Right atrium auricular region (tissue), 2 donors: ENCODE data around the gene ALDH3A1. TPM values are rescaled to one million over a fixed set of nuclear protein-coding genes. Genes with fewer than 3 reads are reported as not detected.

Source experiments
- DNase-seq: peaks from one replicate; pipeline ENCODE4 v3.0.0-alpha.2; 2019; ENCODE audit warnings: low spot score
- H3K27ac ChIP-seq, 2 donors: fragments of 200-600 bp; sonication (generic); 1 replicate in 1 of 2; 2 replicates in 1 of 2; pipeline ENCODE4 v1.5.1; 2016 to 2019
- H3K27me3 ChIP-seq, 2 donors: fragments of 200-600 bp; sonication (generic); one replicate each; pipeline versions ENCODE4 v1.5.1 to v1.6.0; 2017 to 2019
- H3K36me3 ChIP-seq: fragments of 200-600 bp; sonication (generic); one replicate; pipeline ENCODE4 v1.5.1; 2016
- H3K4me1 ChIP-seq, 2 donors: fragments of 200-600 bp; sonication (generic); one replicate each; pipeline versions ENCODE4 v1.5.1 to v1.6.0; 2017 to 2019
- H3K4me3 ChIP-seq, 2 donors: fragments of 200-600 bp; sonication (generic); 1 replicate in 1 of 2; 2 replicates in 1 of 2; pipeline ENCODE4 v1.5.1; 2017 to 2019; ENCODE audit warnings: mild to moderate bottlenecking in 1 of 2, moderate library complexity in 1 of 2
- H3K9me3 ChIP-seq, 2 donors: fragments of 200-600 bp; sonication (generic); one replicate each; pipeline ENCODE4 v1.5.1; 2019
- total RNA-seq, 2 donors: library from RNA; depleted of rRNA; stranded (reverse); fragments of >200 nt; gene quantifications; one replicate each; pipeline ENCODE4 v1.1.0, GENCODE V29; 2016
- TF ChIP-seq, protein P1 (sequence below), 2 donors: fragments of 200-600 bp; sonication (generic); IDR thresholded peaks; one replicate each; pipeline ENCODE4 v1.5.1; 2019; ENCODE audit warnings: antibody characterized with exemption in 2 of 2

The ALDH3A1 gene
- total RNA-seq, 2 donors from 2014 or later: 0.22 to 1.8 TPM

DNA sequence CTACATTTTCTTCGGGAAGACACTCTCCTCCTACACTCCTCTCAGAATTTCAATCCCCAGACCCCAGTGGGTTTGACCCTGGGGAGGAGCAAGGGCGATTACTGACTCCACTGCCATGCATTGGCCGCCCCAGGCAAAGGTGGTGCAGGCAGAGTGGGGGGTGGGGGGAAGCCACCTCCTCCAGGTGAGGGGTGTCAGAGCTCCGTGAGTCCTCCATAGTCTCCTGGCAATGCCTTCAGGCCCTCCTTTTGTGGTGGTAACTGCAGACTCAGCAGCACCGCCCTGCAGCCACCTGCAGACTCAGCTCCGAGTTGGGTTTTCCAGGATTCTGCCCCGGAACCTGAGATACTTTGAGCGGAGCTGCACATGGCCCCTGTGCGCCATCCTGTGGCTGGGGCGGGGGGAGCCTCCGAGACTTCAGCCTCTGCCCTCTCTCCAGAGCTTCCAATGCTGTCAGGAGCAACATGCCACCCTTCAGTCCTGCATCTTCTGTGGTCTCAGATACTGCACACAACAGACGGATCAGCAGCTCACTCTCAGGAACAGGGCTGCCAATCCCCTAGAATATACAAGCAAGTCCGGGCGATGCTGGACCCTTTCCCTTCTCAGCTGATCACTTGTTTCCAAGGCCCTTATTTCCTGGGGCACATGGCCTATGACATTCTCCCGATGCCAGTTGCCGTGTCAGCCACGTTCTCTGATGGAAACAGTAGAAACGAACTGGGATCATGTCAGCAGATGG, 29.3 kb downstream of the ALDH3A1 start:
- H3K36me3 ChIP-seq: no peaks in the 10 kb centered on the region
- TF ChIP-seq, protein P1, sequence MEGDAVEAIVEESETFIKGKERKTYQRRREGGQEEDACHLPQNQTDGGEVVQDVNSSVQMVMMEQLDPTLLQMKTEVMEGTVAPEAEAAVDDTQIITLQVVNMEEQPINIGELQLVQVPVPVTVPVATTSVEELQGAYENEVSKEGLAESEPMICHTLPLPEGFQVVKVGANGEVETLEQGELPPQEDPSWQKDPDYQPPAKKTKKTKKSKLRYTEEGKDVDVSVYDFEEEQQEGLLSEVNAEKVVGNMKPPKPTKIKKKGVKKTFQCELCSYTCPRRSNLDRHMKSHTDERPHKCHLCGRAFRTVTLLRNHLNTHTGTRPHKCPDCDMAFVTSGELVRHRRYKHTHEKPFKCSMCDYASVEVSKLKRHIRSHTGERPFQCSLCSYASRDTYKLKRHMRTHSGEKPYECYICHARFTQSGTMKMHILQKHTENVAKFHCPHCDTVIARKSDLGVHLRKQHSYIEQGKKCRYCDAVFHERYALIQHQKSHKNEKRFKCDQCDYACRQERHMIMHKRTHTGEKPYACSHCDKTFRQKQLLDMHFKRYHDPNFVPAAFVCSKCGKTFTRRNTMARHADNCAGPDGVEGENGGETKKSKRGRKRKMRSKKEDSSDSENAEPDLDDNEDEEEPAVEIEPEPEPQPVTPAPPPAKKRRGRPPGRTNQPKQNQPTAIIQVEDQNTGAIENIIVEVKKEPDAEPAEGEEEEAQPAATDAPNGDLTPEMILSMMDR (IDR thresholded peaks at IDR 0.05): no peak
- DNase-seq: no peak
- no peak overlapping the region for H3K4me3 ChIP-seq
- H3K9me3 ChIP-seq: no peaks in the 10 kb centered on the region
- peaks cover 0 to 10% of the 10 kb centered on the region in 2 donors for H3K4me1 ChIP-seq
- no peaks in the 10 kb centered on the region for H3K27me3 ChIP-seq
- no peak overlapping the region for H3K27ac ChIP-seq

DNA sequence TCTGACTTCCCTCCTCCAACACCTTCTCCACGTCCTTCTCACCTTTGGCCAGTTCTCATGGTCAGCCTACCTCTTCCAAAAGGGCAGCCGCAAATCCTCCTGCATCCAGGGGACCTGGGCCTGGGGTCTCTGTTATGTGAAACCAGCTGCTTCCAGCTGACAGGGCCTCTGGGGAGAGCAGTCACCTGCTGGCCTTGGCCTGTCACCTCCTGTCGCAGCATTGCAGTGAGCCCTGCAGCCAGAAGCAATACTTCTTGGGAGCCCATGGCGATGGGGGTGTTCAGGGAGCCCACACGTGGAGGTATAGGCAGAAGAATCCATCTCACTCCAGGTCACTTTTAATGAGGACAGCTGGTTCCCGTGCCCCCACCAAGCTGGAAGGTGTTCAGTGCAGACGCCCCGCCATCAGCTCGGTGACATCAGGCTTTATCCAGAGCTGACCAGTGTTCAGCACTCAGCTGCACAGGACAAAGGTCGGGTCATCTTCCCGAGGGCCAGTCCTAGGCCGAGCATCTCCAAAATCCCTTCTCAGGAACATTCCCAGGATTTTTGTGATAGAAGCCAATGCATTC, 30.0 kb downstream of the ALDH3A1 start:
- Histone ChIP-seq H3K4me3 (no peak overlapping the region), H3K27ac (no peak overlapping the region), H3K36me3 (no peaks in the 10 kb centered on the region), H3K4me1 (peaks cover 0 to 10% of the 10 kb centered on the region in 2 donors), H3K9me3 (no peaks in the 10 kb centered on the region), H3K27me3 (no peaks in the 10 kb centered on the region)
- no peak for DNase-seq
- TF ChIP-seq, protein P1 (IDR thresholded peaks at IDR 0.05): no peak

DNA sequence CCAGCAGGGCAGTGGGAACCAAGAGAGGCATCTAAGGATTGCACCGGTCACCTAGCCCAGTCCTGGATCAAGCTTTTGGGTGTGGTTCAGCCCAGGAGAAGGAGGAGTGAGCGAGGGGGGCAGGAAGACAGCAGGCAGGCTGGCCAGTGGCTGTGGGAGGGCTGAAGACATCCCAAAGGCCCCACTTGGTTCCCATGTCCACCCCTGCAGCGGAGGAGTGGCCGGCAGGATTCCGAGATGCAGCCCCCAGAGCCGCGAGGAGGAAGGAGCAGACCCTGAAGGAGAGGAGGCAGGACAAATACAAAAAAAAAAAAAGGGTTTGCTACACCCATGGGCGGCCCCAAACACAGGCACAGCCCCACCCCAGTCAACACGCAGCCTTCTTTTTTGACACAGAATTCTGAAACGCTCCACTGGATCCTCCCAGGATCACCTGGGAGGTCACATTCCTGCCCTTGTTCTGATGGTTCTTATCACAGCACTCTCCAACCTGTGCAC, 30.6 kb downstream of the ALDH3A1 start:
- no peak for DNase-seq
- TF ChIP-seq, protein P1 (IDR thresholded peaks at IDR 0.05): no peak
- no peak overlapping the region for H3K27ac ChIP-seq
- H3K4me1 ChIP-seq: peaks cover 0 to 10% of the 10 kb centered on the region in 2 donors
- no peaks in the 10 kb centered on the region for H3K36me3 ChIP-seq
- no peaks in the 10 kb centered on the region for H3K27me3 ChIP-seq
- no peaks in the 10 kb centered on the region for H3K9me3 ChIP-seq
- H3K4me3 ChIP-seq: no peak overlapping the region

DNA sequence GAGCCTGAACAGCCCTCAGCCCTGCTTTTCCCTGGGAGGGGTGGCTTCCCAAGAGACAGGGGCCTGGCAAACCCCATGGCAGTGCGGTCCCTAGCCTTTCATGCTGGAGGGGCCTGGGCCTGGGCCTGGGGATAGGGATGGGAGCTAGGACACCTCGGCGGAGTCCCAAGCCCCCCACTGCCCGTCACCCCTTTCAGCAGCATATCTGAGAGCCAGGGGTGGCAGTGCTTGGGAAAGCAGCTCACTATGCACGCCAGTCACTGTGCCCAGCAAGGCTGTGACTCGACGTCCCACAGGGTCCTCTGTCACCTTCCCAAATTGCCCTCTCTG, 31.1 kb downstream of the ALDH3A1 start:
- Histone ChIP-seq H3K27me3 (no peaks in the 10 kb centered on the region), H3K27ac (no peak overlapping the region), H3K36me3 (no peaks in the 10 kb centered on the region), H3K4me1 (peaks cover 0 to 10% of the 10 kb centered on the region in 2 donors), H3K4me3 (no peak overlapping the region), H3K9me3 (no peaks in the 10 kb centered on the region)
- no peak for DNase-seq
- TF ChIP-seq, protein P1 (IDR thresholded peaks at IDR 0.05): no peak

DNA sequence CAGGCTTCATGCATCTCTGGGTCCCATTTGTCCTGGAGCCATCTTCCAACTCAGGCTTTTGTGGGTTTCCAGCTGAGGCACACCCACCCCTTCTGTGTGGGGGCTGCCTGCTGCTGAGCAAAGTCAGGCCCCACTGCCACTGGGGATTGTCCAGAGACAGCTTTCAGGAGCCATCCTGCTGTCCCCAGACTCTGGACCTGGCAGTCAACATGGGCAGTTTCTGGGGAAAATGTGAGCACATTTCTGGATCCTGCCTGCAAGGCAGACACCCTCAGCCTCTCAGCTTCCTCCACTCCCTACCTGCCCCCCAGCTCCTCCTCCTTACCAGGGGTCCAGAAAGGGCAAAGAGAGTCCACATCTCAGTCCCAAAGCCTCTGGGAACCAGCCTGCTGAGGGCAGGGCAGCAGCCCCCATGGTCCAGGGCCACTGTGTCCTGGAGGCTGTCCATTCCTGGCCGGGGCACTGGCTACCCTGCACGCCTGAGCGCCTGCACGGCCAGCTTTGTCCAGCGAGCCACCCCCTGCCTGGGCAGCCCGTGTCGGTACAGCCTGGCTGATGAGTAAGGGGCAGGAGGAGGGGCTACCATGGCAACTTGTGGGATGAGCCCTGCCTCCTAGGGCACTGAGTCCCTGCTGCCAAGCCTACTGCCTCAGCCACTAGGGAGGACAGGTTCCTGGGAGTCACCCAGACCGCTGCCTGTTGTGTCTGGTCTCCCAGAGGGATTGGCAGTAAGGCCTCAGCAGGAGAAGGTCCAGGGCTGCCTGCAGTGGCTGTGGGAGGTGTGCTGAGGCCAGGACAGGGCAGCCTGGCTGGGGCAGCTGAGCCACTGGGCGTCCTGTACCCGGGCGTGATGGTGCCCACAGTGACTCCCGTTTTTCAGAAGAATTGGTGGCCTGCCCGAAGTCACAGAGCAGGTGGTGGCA, 31.7 kb downstream of the ALDH3A1 start, which contains the start of gene SLC47A2:
Gene SLC47A2, minus strand, starts transcription at position 477 of the 923 bp plus-strand sequence. Its CDS starts 29 bp downstream, at position 448.
- TF ChIP-seq, protein P1 (IDR thresholded peaks at IDR 0.05): no peak
- Histone ChIP-seq H3K4me1 (peaks cover 0 to 10% of the 10 kb centered on the region in 2 donors), H3K27ac (no peak within 1 kb of the TSS), H3K9me3 (no peaks in the 10 kb centered on the region), H3K27me3 (no peaks in the 10 kb centered on the region), H3K36me3 (no peaks in the 10 kb centered on the region), H3K4me3 (no peak within 1 kb of the TSS)
- DNase-seq: no peak
